HFF-Myc (cell line): ENCODE data around the gene PLXNA1.

Experiments used
- DNase-seq: peaks from one replicate; pipeline ENCODE4 v3.0.0-alpha.2; 2011; ENCODE audit warnings: low read depth; ENCODE audit errors: extremely low read depth
- H3K4me3 ChIP-seq: replicated peaks from 2 replicates; pipeline ENCODE4 v1.5.1; 2011; ENCODE audit warnings: low read depth, mild to moderate bottlenecking, control low read depth, low read length
- TF ChIP-seq, protein P1 (sequence below): IDR thresholded peaks from 2 replicates; pipeline ENCODE4 v1.5.1; 2012; ENCODE audit warnings: mild to moderate bottlenecking, low read depth, low read length, control low read depth; ENCODE audit errors: missing control alignments

The PLXNA1 gene

GRCh38 chr3:126972866-126973265 is 10.0 kb upstream of the PLXNA1 start:
- DNase-seq, result no peak
- TF ChIP-seq, protein P1, sequence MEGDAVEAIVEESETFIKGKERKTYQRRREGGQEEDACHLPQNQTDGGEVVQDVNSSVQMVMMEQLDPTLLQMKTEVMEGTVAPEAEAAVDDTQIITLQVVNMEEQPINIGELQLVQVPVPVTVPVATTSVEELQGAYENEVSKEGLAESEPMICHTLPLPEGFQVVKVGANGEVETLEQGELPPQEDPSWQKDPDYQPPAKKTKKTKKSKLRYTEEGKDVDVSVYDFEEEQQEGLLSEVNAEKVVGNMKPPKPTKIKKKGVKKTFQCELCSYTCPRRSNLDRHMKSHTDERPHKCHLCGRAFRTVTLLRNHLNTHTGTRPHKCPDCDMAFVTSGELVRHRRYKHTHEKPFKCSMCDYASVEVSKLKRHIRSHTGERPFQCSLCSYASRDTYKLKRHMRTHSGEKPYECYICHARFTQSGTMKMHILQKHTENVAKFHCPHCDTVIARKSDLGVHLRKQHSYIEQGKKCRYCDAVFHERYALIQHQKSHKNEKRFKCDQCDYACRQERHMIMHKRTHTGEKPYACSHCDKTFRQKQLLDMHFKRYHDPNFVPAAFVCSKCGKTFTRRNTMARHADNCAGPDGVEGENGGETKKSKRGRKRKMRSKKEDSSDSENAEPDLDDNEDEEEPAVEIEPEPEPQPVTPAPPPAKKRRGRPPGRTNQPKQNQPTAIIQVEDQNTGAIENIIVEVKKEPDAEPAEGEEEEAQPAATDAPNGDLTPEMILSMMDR, result no peak
- H3K4me3 ChIP-seq, result no peak overlapping the region

- H3K4me3 ChIP-seq, result no peak overlapping the region
- TF ChIP-seq, protein P1, result no peak
- DNase-seq, result no peak
Observed at GRCh38 chr3:126973814-126974213, 9.1 kb upstream of the PLXNA1 start.

DNA sequence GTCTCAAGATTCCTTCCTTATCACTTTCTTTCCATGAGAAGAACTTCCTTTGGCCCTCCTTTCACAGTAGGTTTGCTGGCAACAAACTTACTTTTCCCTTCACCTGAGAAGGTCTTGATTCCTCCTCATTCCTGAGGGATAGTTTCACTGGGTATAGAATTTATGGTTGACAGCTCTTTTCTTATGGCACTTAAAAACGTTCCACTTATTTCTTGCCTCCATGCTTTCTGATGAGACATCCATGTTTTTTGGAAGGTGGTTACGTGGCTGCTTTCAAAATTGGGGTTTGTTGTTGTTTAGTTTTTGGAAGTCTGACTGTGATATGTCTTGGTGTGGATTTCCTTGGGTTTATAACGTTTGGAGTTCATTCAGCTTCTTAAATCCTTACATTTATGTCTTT is 8.2 kb upstream of the PLXNA1 start:
- TF ChIP-seq, protein P1, result no peak
- no peak for DNase-seq
- no peak overlapping the region for H3K4me3 ChIP-seq

DNA sequence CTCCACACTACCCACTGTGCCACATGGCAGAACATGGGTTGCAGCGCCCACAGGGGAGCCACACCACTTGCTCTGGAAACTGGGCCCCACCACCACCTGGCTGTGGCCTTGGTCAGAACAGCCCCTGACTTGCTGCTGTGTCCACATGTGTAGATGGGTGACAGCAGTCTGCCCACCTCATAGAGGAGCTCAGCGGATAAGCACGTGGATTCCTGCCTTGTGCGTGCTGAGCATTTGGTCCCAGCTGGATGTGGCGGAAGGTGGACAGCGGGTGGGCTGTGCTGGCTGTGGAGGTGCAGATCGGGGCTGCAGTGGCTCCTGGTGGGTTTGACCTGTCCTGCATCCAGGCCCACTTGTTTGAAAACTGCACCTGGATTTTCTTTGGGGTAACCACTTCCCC is 6.0 kb upstream of the PLXNA1 start:
- no peak for DNase-seq
- no peak overlapping the region for H3K4me3 ChIP-seq
- TF ChIP-seq, protein P1, result no peak

DNA sequence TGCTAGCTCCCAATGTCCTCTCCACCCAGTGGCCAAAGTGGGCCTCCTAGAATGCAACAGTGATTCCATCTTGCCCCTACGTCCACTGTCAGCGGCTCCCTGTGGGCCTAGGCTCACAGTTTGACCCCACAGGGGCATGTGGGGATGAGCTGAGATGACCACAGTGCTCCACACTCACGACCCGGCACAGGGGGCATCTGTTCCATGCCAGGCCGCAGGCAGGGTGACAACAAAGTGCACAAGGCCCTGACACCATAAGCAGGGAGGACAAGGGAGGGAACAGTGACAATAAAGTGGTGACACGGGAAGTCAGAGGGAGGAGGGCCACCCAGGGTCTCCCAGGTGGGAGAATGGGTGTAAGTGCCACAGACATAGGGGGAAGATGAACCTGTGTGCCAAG is 5.1 kb upstream of the PLXNA1 start:
- DNase-seq, result no peak
- no peak overlapping the region for H3K4me3 ChIP-seq
- TF ChIP-seq, protein P1, result no peak

DNA sequence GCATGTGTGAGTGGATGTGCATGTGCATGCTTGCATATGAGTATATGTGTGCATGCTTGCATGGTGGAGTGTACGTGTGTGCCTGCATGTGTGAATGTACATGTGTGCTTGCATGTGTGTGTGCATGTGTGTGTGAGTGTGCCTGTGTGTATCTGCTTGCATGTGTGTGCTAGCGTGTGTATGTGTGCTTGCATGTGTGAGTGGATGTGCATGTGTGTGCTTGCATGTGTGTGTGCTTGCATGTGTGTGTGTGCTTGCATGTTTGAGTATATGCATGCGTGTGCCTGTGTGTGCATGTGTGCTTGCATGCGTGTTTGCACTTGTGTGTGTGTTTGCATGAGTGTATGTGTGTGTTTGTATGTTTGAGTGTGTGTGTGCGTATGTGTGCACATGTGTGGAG is 4.6 kb upstream of the PLXNA1 start:
- no peak overlapping the region for H3K4me3 ChIP-seq
- no peak for DNase-seq
- TF ChIP-seq, protein P1, result no peak

DNA sequence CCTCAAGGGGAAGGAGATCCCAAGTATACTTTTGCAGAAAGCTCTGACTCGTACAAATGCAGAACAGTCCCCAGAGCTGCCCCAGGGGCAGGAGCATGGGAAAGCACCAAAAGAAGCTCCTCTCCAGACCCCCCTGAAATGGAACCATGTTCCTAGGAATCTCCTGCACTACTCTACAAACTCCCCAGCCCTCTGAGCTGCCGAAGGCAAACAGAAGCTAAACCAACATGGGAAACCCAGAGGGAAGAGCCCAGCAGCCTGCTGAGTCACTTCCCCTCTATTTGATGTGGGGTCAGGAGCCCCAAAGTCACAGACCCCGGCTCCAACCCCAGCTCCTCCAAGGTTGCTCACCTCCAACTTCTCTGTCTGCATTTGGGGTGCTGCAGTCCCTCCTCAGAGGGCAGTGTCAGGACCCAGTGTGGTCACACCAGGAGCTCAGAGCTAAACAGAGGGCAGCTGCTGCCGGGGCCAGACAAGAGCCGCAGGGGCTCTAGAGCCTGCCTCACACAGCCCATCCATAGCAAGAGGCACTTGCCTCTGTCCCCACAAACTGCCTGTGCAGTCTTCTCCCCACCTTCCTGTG is 3.8 kb upstream of the PLXNA1 start:
- TF ChIP-seq, protein P1, result no peak
- no peak for DNase-seq
- no peak overlapping the region for H3K4me3 ChIP-seq
